ENCODE measurements around the gene TAF4B. TPM values are rescaled to one million over a fixed set of nuclear protein-coding genes. Genes with fewer than 3 reads are reported as not detected.
"Not testable (repeated sequence)": the region's sequence is repeated elsewhere in the genome, so short reads cannot be mapped to it uniquely, and the experiment has no call there.

The TAF4B gene
- total RNA-seq, 1 donor from 2014 or later, result 1.4 TPM

DNA sequence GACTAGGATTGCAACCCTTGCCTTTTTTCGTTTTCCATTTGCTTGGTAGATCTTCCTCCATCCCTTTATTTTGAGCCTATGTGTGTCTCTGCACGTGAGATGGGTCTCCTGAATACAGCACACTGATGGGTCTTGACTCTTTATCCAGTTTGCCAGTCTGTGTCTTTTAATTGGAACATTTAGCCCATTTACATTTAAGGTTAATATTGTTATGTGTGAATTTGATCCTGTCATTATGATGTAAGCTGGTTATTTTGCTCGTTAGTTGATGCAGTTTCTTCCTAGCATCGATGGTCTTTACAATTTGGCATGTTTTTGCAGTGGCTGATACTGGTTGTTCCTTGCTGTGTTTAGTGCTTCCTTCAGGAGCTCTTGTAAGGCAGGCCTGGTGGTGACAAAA lies 16.1 kb downstream of the TAF4B start:
- H3K36me3 Mint-ChIP-seq (ENCODE audit: unreplicated experiment), result peaks cover 23% of the 10 kb centered on the region

DNA sequence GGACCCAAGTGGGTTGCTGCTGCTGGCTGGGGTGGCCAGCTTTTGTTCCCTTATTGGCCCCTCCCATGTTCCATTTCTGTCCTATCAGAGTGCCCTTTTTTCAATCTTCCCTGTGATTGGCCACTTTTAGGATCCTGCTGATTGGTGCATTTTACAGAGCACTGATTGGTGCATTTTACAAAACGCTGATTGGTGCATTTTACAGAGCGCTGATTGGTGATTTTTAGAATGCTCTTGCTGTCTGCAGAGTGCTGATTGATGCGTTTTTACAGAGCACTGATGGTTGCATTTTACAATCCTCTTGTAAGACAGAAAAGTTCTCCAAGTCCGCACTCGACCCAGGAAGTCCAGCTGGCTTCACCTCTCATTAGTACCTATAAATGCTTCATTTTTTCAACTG lies 19.2 kb downstream of the TAF4B start:
- H3K4me1 Mint-ChIP-seq (ENCODE audit: low read depth, unreplicated experiment); H3K9me3 Mint-ChIP-seq (ENCODE audit: unreplicated experiment); DNase-seq; H3K4me3 Mint-ChIP-seq (ENCODE audit: unreplicated experiment); H3K27ac Mint-ChIP-seq (ENCODE audit: unreplicated experiment); H3K27me3 Mint-ChIP-seq (ENCODE audit: unreplicated experiment): not testable (repeated sequence)
- H3K36me3 Mint-ChIP-seq (ENCODE audit: unreplicated experiment), result peaks cover 23% of the 10 kb centered on the region

More for the DNA sequence above, 16.1 kb downstream of the TAF4B start:
- not testable (repeated sequence) for DNase-seq; H3K4me1 Mint-ChIP-seq (ENCODE audit: low read depth, unreplicated experiment); H3K4me3 Mint-ChIP-seq (ENCODE audit: unreplicated experiment); H3K27ac Mint-ChIP-seq (ENCODE audit: unreplicated experiment); H3K9me3 Mint-ChIP-seq (ENCODE audit: unreplicated experiment); H3K27me3 Mint-ChIP-seq (ENCODE audit: unreplicated experiment)

DNA sequence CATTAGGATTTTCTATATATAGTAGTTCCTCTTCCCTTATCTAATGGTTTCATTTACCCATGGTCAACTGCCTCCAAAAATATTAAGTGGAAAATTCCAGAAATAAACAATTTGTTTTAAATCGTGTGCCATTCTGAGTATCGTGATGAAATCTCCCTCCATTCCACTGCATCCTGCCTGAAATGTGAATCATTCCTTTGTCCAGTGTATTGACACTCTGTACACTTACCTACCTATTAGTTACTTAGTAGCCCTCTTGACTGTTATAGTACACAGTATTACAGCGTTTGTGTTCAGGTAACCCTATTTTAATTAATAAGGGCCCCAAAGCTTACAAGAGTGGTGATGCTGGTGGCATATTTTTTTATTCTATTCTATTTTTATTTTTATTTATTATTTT lies 26.2 kb downstream of the TAF4B start:
- no peak for DNase-seq
- TF ChIP-seq, protein P1, sequence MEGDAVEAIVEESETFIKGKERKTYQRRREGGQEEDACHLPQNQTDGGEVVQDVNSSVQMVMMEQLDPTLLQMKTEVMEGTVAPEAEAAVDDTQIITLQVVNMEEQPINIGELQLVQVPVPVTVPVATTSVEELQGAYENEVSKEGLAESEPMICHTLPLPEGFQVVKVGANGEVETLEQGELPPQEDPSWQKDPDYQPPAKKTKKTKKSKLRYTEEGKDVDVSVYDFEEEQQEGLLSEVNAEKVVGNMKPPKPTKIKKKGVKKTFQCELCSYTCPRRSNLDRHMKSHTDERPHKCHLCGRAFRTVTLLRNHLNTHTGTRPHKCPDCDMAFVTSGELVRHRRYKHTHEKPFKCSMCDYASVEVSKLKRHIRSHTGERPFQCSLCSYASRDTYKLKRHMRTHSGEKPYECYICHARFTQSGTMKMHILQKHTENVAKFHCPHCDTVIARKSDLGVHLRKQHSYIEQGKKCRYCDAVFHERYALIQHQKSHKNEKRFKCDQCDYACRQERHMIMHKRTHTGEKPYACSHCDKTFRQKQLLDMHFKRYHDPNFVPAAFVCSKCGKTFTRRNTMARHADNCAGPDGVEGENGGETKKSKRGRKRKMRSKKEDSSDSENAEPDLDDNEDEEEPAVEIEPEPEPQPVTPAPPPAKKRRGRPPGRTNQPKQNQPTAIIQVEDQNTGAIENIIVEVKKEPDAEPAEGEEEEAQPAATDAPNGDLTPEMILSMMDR (IDR thresholded peaks at IDR 0.05; ENCODE audit: partially characterized antibody, unreplicated experiment), result no peak
- no peak overlapping the region for H3K27ac Mint-ChIP-seq (ENCODE audit: unreplicated experiment)
- H3K4me1 Mint-ChIP-seq (ENCODE audit: low read depth, unreplicated experiment), result no peaks in the 10 kb centered on the region
- H3K36me3 Mint-ChIP-seq (ENCODE audit: unreplicated experiment), result no peaks in the 10 kb centered on the region
- H3K27me3 Mint-ChIP-seq (ENCODE audit: unreplicated experiment), result no peaks in the 10 kb centered on the region
- no peaks in the 10 kb centered on the region for H3K9me3 Mint-ChIP-seq (ENCODE audit: unreplicated experiment)
- no peak overlapping the region for H3K4me3 Mint-ChIP-seq (ENCODE audit: unreplicated experiment)

DNA sequence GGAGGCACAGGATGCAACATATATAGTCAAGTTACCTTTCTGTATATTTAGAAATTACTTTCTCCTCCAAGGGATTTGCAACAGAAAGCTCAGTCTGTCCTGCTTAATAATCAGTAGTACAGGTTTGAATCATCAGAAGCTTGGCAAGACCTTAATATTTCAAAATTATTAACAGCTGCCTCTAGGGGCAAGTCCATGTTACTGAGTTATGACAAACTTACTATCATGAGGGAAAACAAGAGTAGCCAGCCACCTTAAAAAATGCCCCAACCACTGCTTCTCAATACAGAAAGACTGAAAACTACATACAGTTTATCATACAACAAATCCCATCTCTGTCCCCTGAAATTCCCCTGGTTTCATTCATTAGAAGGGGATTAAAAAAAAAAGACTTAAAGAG lies 28.6 kb downstream of the TAF4B start:
- DNase-seq; H3K9me3 Mint-ChIP-seq (ENCODE audit: unreplicated experiment); H3K4me1 Mint-ChIP-seq (ENCODE audit: low read depth, unreplicated experiment); H3K4me3 Mint-ChIP-seq (ENCODE audit: unreplicated experiment); H3K36me3 Mint-ChIP-seq (ENCODE audit: unreplicated experiment); H3K27me3 Mint-ChIP-seq (ENCODE audit: unreplicated experiment); H3K27ac Mint-ChIP-seq (ENCODE audit: unreplicated experiment): not testable (repeated sequence)

DNA sequence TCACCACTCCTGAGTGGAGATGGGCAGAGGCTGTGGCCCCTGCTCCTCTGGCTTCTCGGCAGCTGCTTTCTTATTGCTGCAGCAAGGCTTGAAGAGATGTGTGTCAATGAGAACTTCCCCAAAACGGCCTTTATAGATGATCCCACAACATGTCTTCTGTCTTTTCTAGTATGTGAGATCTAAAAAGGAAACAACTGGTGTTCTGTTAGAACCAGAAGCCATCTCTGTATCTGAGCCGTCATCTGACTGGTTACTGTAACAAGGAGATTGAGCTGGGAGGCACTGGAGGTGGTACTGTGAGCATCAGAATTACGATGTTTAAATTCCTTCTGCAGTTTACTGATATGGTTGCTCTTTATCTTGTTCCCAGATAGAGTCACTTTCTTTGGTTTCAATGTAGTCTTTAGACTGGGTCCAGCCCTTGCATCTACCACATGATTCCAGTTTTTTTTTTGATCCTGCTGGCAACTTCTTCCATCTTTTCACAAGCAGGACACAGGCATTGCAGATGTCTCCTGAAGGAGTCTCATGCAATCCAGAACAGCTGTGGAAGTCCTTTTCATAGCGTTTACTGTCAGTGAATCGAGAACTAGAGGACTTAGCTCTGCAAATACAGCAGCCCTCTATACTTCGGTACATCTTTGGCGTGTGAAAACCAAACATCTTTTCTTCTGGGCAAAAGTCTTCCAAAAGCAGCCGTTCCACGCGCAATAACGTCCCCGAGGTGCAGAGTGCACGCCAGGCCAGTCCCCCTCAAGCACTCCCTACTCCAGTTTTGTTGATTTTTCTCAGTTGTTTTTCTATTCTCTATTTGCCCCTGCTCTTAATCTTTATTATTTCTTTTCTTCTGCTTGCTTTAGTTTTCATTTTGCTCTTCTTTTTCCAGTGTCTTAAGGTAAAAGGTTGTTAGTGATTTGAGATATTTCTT lies 29.7 kb downstream of the TAF4B start:
- DNase-seq, result no peak
- Mint-ChIP-seq H3K4me3 (ENCODE audit: unreplicated experiment) (no peak overlapping the region), H3K36me3 (ENCODE audit: unreplicated experiment) (no peaks in the 10 kb centered on the region), H3K27ac (ENCODE audit: unreplicated experiment) (no peak overlapping the region), H3K4me1 (ENCODE audit: low read depth, unreplicated experiment) (no peaks in the 10 kb centered on the region), H3K9me3 (ENCODE audit: unreplicated experiment) (peaks cover 3% of the 10 kb centered on the region), H3K27me3 (ENCODE audit: unreplicated experiment) (no peaks in the 10 kb centered on the region)
- TF ChIP-seq, protein P1 (IDR thresholded peaks at IDR 0.05; ENCODE audit: partially characterized antibody, unreplicated experiment), result no peak

DNA sequence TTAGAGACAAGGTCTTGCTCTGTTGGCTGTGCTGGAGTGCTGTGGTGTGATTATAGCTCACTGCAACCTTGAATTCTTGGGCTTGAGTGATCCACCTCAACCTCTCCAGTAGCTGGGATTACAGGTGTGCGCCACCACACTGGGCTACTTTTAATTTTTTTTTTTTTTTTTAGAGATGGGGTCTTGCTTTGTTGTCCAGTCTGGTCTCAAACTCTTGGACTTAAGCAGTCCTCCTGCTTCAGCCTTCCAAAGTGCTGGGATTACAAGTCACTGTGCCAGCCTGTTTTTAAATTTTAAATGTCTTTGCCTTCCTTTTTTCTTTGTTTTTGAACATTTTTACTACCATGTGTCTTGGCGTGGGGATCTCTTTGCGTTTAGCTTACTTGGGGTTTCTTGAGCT lies 32.5 kb downstream of the TAF4B start:
- H3K4me1 Mint-ChIP-seq (ENCODE audit: low read depth, unreplicated experiment), result no peaks in the 10 kb centered on the region
- no peak overlapping the region for H3K27ac Mint-ChIP-seq (ENCODE audit: unreplicated experiment)
- no peak for DNase-seq
- H3K4me3 Mint-ChIP-seq (ENCODE audit: unreplicated experiment), result no peak overlapping the region
- no peaks in the 10 kb centered on the region for H3K36me3 Mint-ChIP-seq (ENCODE audit: unreplicated experiment)
- H3K9me3 Mint-ChIP-seq (ENCODE audit: unreplicated experiment), result peaks cover 3% of the 10 kb centered on the region
- H3K27me3 Mint-ChIP-seq (ENCODE audit: unreplicated experiment), result no peaks in the 10 kb centered on the region
- TF ChIP-seq, protein P1 (IDR thresholded peaks at IDR 0.05; ENCODE audit: partially characterized antibody, unreplicated experiment), result no peak

DNA sequence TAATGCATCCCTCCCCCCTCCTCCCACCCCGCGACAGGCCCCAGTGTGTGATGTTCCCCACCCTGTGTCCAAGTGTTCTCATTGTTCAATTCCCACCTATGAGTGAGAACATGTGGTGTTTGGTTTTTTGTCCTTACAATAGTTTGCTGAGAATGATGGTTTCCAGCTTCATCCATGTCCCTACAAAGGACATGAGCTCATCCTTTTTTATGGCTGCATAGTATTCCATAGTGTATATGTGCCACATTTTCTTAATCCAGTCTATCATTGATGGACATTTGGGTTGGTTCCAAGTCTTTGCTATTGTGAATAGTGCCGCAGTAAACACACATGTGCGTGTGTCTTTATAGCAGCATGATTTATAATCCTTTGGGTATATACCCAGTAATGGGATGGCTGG lies 33.2 kb downstream of the TAF4B start:
- H3K27ac Mint-ChIP-seq (ENCODE audit: unreplicated experiment); H3K9me3 Mint-ChIP-seq (ENCODE audit: unreplicated experiment); H3K4me1 Mint-ChIP-seq (ENCODE audit: low read depth, unreplicated experiment); H3K27me3 Mint-ChIP-seq (ENCODE audit: unreplicated experiment); H3K4me3 Mint-ChIP-seq (ENCODE audit: unreplicated experiment); DNase-seq; H3K36me3 Mint-ChIP-seq (ENCODE audit: unreplicated experiment): not testable (repeated sequence)

Measured in glutamatergic neuron (in vitro differentiated cells).